HG03039 (cell line): ENCODE measurements around the gene MYCBP2.
"Not testable (repeated sequence)": the region's sequence is repeated elsewhere in the genome, so short reads cannot be mapped to it uniquely, and the experiment has no call there.

Source experiments
- ATAC-seq: cut with Tn5 transposase; IDR thresholded peaks from one replicate; pipeline ENCODE4 v1.9.1; 2021; ENCODE audit warnings: mild to moderate bottlenecking, moderate library complexity; ENCODE audit not compliant: unreplicated experiment

The MYCBP2 gene

DNA sequence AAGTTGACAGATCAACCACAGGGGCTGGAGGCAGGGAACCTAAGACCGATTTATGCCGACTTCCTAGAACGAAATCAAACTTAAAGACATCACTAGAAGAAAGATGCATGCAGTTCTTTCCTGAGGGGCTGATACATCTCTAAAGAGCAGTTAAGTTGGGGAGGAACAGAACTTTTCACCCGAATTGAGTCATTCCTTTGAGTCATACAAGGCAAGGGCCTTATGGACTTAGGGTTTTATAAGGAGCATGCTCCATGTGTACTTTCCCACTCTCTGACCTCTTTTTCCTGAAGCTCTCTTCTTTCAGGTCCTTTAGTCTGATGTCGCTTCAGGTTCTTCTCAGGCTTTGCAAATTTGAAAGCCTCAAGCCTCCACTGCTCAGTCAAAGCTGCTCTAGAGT lies 292.0 kb downstream of the MYCBP2 start:
- no peak for ATAC-seq

DNA sequence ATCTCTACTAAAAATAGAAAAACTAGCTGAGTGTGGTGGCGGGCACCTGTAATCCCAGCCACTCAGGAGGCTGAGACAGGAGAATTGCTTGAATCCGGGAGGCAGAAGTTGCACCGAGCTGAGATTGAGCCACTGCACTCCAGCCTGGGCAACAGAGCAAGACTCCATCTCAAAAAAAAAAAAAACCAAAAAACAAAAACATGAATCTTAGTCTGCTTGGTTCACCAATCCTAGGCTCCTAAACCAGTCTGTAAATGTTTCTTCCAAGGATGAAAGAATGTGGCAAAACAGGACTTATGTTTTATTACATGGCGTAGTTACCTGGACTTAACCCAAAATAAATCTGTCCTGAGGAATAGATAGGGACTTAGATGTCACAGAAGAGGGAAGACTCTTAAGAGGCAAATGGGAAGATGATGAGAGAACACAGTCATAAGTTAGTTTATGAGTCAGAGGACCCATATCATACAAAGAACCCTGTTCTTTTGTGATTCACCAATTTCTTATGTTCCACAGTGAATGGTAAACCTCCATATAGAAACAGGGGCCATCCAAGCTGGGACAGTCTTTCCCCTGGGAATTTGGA lies 293.1 kb downstream of the MYCBP2 start:
- no peak for ATAC-seq

DNA sequence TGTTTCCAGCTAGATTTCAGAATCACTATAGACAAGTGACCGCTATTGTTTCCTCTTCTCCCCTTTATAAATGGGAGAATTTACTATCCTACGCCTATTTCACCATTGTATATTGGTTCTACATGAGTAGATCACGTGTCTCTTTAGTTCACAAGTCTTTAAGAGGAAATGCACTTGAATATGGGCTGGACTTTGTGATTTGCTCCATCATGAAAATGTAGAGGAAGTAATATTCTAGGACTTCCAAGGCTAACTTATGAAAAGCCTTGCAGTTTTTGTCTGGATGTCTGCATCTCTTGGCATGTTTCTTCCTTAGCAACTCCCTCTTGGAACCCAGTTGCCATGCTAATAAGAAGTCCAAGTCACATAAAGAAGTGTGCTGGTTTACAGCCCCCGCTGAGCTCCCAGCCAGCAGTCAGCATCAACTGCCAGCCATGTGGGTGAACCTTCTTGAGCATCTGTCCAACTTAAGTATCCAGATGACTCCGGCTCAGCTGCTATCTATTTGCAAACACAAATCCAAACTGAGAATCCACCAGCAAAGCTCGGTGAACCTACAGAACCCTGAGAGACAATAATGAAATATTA lies 295.1 kb downstream of the MYCBP2 start:
- ATAC-seq: no peak

DNA sequence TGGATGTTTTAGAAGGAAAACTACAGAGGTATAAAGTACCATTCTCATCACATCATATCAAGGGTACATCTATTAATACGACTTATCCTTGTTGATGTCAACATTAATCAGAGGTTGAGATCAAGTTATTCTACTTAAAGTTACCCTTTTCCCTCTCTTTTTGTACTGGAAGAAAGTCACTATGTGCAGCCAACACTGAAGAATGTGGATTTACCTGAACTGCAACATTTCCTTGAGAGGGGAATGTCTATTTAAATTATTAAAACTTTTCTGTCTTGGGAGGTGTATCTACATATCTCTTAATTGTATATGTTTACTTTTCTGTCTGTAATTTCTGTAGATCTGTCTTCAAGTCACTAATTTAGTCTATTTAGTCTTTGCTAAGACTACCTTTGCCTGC lies 297.5 kb downstream of the MYCBP2 start:
- ATAC-seq: no peak

DNA sequence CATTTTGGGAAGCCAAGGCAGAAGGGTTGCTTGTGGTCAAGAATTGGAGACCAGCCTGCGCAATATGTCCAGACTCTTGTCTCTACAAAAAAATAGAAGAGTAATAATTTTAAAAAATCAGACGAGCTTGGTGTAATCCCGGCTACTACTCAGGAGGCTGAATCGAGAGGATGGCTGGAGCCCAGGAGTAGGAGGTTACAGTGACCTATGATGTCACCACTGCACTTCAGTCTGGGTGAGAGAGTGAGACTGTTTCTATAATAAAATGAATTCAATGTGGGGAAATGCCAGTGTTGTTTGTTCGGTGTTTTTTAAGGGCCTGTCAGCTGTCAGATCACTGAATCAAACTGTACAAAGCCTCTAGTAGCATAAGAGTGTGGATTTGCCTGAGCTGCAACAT lies 298.7 kb downstream of the MYCBP2 start:
- ATAC-seq: no peak

DNA sequence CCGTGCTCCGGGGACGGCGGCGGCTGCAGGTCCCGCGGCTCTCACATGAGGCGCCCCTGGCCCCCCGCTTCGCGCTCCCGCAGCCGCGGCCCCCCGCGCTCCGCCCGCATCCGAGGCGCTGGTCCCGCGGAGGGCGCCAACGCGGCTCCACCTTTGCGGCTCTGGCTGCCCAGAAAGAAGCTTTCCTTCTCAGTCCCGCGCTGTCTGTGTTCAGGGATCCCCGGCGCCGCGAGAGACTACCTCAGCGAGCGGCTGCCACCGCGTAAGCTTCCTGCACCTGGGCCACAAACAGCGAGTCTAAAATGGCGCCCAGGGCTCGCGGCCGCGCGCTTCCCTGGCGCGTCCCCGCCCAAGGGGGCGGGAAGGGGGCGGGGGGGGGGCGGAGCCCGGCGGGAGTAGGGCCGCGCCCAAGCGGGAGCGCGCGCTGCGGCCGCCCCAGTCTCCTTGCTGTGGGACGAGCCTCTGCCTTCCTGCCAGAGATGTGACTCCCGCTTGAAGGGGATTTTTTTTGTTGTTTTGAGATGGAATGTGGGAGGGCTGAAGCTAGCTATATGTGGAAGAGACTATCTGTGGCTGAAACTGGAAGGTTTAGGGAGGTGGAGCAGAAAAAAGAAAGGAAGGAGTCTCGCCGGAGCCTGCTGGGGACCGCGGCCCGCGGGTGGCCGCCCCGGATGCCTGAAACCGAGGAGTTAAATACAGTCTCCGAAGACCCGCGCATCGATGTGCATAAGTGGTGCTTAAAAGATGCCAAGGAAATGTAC lies 299.9 kb downstream of the MYCBP2 start, which contains the start of gene FBXL3:
Gene FBXL3 (minus strand): TSS at position 299 of the 761 bp plus-strand sequence. CDS start 5,299 bp downstream, outside the sequence.
- peak; percentile 52 for ATAC-seq

DNA sequence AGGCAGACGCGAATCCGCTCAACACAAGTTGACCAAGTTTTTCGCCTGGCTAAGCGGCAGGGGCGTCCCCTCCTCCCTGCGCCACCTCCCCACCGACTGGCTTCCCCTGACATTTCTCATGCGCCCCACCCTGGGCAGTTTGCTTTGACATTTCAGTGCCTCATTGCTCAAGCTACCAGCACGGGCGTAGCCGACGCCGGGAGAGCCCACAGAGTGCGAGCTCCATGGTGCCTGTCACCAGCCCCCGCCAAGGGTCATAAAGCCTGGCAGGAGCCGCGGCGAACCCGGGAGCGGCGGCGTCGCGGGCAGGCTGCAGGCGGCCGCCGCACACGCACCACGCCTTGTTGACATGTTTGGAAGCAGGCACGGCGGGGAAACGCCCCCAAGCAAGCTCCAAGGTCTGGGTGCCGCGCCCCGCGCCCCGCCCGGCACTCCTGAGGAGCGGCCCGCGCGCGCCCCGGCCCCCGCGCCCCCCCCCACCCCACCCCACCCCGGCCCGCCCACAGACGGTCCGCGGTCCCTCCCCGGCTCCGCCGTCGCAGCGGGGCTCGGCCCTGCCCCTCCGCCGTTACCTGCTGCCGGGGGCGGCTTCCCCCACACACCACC lies 300.5 kb downstream of the MYCBP2 start:
- peak; percentile 50 for ATAC-seq

DNA sequence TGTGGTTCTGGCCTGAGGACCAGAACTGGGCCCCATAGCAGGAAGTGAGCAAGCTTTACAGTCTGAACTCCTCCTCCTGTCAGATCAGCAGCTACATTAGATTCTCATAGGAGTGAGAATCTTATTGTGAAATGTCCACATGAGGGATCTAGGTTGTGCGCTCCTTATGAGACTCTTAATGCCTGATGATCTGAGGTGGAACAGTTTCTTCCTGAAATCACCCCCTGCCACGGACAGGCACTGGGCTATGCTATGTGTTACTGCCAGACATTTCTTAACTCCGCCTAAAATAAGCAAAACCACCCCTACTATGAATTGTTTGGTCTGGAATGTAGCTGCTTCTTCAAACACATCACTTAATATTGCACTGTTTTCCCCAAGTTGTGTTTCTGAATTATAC lies 304.6 kb downstream of the MYCBP2 start:
- ATAC-seq: no peak

DNA sequence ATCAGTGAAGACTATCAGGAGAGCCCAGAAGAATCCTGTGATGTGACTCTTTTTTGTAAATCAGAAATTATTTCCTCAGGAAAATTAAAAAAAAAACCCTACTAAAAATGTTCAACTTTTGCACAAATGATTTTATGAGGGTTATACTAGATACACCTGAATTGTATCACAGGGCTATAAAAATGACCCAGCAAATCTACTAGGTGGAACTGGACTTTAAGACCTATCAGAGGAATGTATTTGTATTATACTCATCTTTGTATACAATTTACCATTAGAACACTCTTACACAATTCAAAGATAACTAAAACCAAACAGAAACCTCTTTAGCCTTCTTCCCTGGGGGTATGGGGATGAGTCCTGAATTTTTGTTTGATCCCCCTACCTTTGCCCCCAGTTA lies 307.1 kb downstream of the MYCBP2 start:
- ATAC-seq: no peak

DNA sequence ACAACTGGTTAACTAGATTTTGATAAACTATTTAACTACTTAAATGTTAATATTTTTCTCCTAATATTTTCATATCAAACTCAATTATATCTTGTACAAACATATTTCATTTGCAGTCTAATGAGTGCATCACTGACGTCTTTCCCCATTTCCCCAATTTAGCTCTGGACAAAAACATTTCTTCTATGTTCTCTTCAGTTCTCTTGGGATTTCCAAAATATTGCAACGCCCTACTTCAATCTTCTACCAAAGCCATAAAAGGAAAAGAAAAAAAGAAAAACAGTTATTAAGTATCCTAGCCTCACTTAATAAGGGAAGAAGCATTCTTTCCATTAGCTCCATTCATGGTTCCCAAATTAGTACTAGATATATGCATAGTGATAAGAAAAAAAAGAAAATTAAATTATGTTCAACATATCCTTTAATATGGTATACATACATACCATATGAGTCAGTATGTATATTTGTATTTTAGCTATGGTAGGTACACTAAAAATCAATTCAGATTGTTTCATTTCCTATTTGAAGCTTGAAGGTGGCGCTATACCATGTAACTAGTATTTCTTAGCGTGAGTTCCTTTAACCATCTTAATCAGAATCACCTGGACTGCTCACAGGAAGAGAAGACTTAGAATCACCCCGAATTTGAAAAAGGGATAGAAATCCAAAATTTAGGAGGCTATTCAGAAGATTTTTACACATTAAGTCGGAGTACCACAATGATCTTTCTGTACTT lies 309.8 kb downstream of the MYCBP2 start:
- no peak for ATAC-seq

DNA sequence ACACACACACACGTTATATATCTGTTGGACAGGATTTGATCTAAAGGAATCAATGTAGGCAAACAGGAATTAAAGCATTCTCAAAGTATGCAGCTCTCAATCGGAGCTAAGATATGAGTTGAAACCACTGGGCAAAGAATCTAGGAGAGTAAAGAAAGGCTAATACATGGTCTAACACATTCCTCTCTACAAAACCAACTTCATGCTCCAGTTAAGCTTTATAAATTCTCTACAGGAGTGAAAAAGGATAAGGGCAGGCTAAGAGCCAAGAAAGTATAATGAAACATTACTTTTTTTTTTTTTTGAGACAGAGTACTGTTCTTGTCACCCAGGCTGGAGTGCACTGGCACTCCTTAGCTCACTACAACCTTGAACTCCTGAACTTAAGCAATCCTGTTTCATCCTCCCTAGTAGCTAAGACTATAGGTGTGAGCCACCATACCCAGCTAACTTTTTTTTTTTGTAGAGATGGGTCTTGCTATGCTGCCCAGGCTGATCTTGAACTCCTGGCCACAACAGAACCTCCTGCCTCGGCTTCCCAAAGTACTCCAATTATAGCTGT lies 310.6 kb downstream of the MYCBP2 start:
- no peak for ATAC-seq

DNA sequence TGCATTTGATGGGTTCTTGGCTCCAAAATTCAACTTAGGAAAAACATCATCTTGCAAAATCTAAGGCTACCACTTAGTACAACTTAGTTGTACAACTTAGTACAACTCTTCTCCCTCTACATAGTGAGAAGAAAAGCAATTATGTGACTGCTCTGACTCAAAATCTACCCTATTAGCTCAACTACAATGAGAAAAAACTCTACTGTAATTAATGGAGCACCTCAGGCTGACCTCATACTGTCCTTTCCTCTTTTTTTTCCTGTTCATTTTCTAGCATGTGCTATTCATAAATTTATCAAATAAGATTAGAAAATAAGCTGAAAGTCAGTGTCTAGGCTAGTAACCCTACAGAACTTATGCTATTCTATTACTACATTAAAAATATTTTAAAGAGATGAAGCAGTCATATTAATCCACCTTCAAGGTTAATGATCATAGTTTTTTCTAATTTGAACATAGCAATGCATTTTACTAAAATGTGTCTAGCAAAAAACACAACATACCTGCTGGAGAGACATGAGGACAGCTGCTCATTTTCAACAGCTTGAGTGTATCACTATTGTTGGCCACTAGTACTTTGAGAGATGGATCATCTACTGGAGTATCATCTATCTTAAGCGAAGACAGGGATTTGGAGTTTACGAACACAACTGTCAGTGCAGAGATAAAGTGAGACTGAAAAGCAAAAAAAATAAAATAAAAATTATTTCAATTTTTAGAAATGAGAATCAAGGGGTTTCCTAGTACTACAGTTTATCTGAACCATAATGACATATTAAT lies 311.8 kb downstream of the MYCBP2 start:
- ATAC-seq: no peak

DNA sequence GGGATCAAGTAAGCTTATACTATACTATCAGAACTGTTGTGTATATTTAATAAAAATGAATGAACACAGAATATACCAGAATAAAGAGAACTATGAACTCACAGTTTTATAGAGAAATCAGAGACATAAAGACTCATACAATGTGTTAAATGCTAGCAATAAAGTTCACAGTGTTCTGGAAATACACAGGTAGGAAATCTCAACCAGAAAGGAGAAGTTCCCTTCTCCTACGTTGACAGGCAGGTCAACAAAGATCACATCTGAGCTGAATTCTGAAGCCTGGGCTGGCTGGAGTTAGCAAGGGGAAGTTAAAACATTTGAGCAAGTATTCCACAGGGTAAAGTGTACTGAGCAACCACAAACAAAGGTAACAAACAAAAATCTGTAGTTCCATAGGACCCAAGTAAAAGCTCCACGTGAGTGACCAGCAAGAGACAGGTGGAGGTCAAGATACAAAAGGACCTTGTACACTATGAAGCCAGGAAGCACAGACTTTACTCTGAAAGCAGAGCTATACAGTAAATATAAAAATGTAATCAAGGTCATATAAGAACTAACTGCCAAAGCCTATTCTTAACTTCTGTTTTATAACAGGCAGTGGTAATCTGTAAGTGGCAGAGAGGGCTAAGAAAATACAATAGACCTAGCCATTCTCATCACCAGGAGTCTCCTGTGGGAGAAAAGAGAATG lies 312.9 kb downstream of the MYCBP2 start:
- ATAC-seq: no peak

DNA sequence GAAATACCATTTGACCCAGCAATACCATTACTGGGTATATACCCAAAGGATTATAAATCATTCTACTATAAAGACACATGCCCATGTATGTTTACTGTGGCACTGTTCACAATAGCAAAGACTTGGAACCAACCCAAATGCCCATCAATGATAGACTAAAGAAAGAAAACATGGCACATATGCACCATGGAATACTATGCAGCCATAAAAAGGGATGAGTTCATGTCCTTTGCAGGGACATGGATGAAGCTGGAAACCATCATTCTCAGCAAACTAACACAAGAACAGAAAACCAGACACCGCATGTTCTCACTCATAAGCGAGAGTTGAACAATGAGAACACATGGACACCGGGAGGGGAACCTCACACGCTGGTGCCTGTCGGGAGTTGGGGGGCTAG lies 317.2 kb downstream of the MYCBP2 start:
- not testable (repeated sequence) for ATAC-seq

DNA sequence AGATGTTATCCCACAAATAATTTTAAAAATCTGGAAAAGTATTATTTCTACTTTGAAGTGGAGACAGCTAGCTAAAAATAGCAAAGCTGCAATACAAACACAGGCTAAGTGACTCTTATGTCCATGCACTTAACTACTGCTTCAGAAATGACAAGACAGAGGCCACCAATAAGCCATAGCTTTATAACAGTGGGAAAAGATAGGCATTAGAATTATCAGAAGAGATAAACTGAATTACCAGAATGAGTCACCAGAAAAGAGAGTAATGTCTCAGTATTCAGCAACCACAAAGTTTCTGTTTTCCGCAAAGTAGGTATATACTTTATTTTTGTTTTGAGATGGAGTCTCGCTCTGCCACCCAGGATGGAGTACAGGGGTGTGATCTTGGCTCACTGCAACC lies 317.9 kb downstream of the MYCBP2 start:
- peak; percentile 78 for ATAC-seq

DNA sequence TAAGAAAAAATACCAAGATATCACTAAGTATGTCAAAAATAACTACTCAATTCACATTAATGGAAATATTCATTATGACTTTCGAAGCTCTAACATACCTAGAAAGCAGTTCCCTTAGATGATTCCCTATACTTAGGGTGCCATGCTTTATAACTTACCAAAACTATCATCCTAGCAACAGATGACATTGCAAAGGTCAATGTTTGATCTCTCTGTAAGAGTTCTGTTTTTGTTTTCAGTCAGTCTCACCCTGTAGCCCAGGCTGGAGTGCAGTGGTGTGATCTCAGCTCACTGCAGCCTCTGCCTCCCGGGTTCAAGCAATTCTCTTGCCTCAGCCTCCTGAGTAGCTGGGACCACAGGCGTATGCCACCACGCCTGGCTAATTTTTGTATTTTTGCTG lies 318.6 kb downstream of the MYCBP2 start:
- peak; percentile 48 for ATAC-seq

DNA sequence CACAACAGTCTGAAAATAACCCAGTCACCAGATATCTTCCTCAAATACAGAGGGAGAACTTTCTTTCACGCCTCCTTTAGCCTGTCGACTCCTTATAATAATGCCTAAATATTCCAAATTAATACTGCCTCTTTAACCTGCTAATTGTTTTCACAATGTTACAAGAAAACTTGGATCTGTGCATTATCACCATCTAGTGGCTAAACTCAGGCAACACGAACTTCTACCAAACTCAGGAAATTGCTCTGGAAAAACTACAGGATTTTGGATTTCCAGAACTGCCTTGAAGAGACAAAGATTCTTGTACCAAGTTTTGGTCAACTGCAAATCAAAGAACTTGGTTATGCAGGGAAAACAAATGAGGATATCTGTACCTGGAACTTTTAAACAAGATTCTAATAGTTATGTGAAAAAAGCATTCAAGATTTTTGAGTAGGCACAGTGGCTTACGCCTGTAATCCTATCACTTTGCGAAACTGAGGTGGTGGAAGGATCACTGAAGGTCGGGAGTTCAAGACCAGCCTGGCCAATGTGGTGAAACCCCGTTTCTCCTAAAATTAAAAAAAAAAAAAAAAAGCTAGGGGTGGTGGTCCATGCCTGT lies 324.2 kb downstream of the MYCBP2 start:
- ATAC-seq: no peak

DNA sequence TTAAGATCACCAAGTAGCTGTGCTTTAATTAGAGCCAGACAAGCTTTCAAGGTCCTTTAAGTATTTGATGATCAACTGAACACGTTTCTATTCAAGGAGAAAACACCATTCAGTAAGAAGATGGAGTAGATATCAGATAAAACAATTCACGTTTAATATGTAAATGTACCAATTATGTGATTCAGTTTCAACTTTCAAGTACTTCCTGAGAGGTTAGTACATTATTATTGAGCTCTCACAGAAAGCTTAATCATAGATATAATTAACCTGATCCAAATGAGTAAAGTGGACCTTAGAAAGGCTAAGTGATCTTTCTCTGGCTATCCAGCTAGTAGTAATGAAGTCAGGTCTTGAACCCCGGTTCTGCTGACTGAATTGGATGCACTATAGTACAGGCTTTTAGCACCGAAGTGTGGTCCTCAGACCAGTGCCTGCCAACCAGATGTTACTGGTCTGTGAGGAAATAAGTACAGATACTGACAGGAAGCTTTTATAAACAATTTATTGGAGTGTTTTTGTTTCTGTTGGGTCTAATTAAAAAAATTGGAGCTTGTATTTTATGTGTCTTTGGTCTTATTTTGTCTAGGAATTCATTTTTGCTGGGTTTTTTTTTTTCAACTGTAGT lies 324.8 kb downstream of the MYCBP2 start:
- ATAC-seq: no peak

DNA sequence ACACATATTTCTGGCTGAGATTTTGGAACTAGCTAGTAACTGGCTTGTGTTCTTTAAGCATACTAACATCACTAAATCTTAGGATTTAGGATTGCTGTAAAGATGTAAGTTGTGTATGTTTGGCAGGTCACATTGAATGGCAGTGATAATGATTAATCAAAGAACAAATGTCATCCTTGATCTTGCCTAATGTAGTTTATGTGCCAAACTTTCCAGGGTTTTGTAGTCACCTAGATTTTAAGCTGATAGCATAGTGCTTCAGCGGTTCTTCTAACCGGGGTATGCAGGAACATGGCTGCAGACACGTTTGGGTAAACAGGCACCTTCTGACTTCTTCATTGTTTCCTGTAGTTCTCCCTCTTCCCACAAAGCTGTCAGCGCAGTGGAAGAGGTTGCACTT lies 325.4 kb downstream of the MYCBP2 start:
- no peak for ATAC-seq
